SK-N-SH treated with all-trans-retinoic acid at 6 μM for 48 hours (cell line): ENCODE results near the gene DCT.
A peak's percentile ranks its signal among the peaks of the same experiment; 100 is the strongest.

ENCODE experiments used
- ATAC-seq: fragments of 200-7000 bp; cut with Tn5 transposase; 3 replicates; pipeline ENCODE4 v1.9.1; 2020; ENCODE audit warnings: mild to moderate bottlenecking, moderate library complexity
- BACH2 ChIP-seq: fragments of 250-450 bp; sonication (Bioruptor Pico); IDR thresholded peaks from 2 replicates; pipeline ENCODE4 v1.9.0; 2021; ENCODE audit warnings: mild to moderate bottlenecking, borderline replicate concordance
- CREB5 ChIP-seq: fragments of 250-450 bp; sonication (Bioruptor Pico); IDR thresholded peaks from 2 replicates; pipeline ENCODE4 v1.5.1; 2020; ENCODE audit warnings: low read depth, mild to moderate bottlenecking, moderate library complexity
- CSDC2 ChIP-seq: fragments of 250-450 bp; sonication (Bioruptor Pico); IDR thresholded peaks from 2 replicates; pipeline ENCODE4 v1.5.0; 2020; ENCODE audit warnings: mild to moderate bottlenecking, moderate library complexity
- CSRNP3 ChIP-seq: fragments of 250-450 bp; sonication (Bioruptor Pico); IDR thresholded peaks from 2 replicates; pipeline ENCODE4 v1.5.1; 2021; ENCODE audit warnings: mild to moderate bottlenecking, moderate library complexity
- ESRRG ChIP-seq: fragments of 250-450 bp; sonication (Bioruptor Pico); IDR thresholded peaks from 2 replicates; pipeline ENCODE4 v1.6.1; 2021; ENCODE audit warnings: mild to moderate bottlenecking
- GLIS3 ChIP-seq: fragments of 250-450 bp; sonication (Bioruptor Pico); IDR thresholded peaks from 2 replicates; pipeline ENCODE4 v1.5.0; 2020; ENCODE audit warnings: mild to moderate bottlenecking, moderate library complexity
- ISL1 ChIP-seq: fragments of 250-450 bp; sonication (Bioruptor Pico); IDR thresholded peaks from 2 replicates; pipeline ENCODE4 v2.1.2; 2022; ENCODE audit warnings: mild to moderate bottlenecking, moderate library complexity
- OSR1 ChIP-seq: fragments of 250-450 bp; sonication (Bioruptor Pico); IDR thresholded peaks from 2 replicates; pipeline ENCODE4 v1.8.0; 2022; ENCODE audit warnings: moderate library complexity, mild to moderate bottlenecking, inconsistent platforms
- PATZ1 ChIP-seq: fragments of 250-450 bp; sonication (Bioruptor Pico); IDR thresholded peaks from 2 replicates; pipeline ENCODE4 v1.8.0; 2020; ENCODE audit warnings: mild to moderate bottlenecking, moderate library complexity, borderline replicate concordance
- POU6F1 ChIP-seq: fragments of 250-450 bp; sonication (Bioruptor Pico); IDR thresholded peaks from 2 replicates; pipeline ENCODE4 v1.8.0; 2021; ENCODE audit warnings: low read depth, mild to moderate bottlenecking, moderate library complexity, borderline replicate concordance
- PPARA ChIP-seq: fragments of 250-450 bp; sonication (Bioruptor Pico); IDR thresholded peaks from 2 replicates; pipeline ENCODE4 v1.5.0; 2020; ENCODE audit warnings: mild to moderate bottlenecking, borderline replicate concordance
- RARB ChIP-seq: fragments of 250-450 bp; sonication (Bioruptor Pico); IDR thresholded peaks from 2 replicates; pipeline ENCODE4 v1.8.0; 2021; ENCODE audit warnings: mild to moderate bottlenecking, moderate library complexity
- SNAI2 ChIP-seq: fragments of 250-450 bp; sonication (Bioruptor Pico); IDR thresholded peaks from 2 replicates; pipeline ENCODE4 v1.5.0; 2020; ENCODE audit warnings: mild to moderate bottlenecking, moderate library complexity
- TOX ChIP-seq: fragments of 250-450 bp; sonication (Bioruptor Pico); IDR thresholded peaks from 2 replicates; pipeline ENCODE4 v1.8.0; 2021; ENCODE audit warnings: mild to moderate bottlenecking, moderate library complexity, borderline replicate concordance
- ZC3H10 ChIP-seq: fragments of 250-450 bp; sonication (Bioruptor Pico); IDR thresholded peaks from 2 replicates; pipeline ENCODE4 v1.5.1; 2021; ENCODE audit warnings: mild to moderate bottlenecking, moderate library complexity
- ZFP30 ChIP-seq: fragments of 450-650 bp; formaldehyde crosslinking; IDR thresholded peaks from 2 replicates; pipeline ENCODE4 v1.5.0; 2022; ENCODE audit warnings: mild to moderate bottlenecking, moderate library complexity
- ZNF565 ChIP-seq: fragments of 450-650 bp; formaldehyde crosslinking; conservative IDR thresholded peaks from 2 replicates; pipeline ENCODE4 v1.5.0; 2020; ENCODE audit warnings: low read depth, mild to moderate bottlenecking, moderate library complexity
- ZNF70 ChIP-seq: fragments of 450-650 bp; formaldehyde crosslinking; IDR thresholded peaks from 2 replicates; pipeline ENCODE4 v1.5.0; 2020; ENCODE audit warnings: mild to moderate bottlenecking, moderate library complexity

The DCT gene

GRCh38 chr13:94415500-94416237 is 63.8 kb downstream of the DCT start:
- no peak for ATAC-seq
- TF ChIP-seq CSDC2 (no peak), ISL1 (peak; percentile 72), ZNF565 (no peak), TOX (CRISPR knock-in tag) (no peak), PATZ1 (CRISPR knock-in tag) (no peak), RARB (CRISPR knock-in tag) (no peak), BACH2 (CRISPR knock-in tag) (no peak)
- TF ChIP-seq, all 23 proteins: peak for 1

- TF ChIP-seq ZC3H10 = no peak
- TF ChIP-seq CREB5 = no peak
- TF ChIP-seq POU6F1 (CRISPR knock-in tag) = no peak
- no peak for TF ChIP-seq CSDC2
- no peak for TF ChIP-seq RARB (CRISPR knock-in tag)
- TF ChIP-seq PATZ1 (CRISPR knock-in tag) = no peak
- no peak for TF ChIP-seq ESRRG (CRISPR knock-in tag)
- TF ChIP-seq ZNF565 = no peak
- ATAC-seq = no peak
Observed at GRCh38 chr13:94414708-94415107, 64.8 kb downstream of the DCT start.

GRCh38 chr13:94414141-94414540 is 65.3 kb downstream of the DCT start:
- TF ChIP-seq ESRRG (CRISPR knock-in tag) = no peak
- TF ChIP-seq CSDC2 = no peak
- TF ChIP-seq ISL1 = no peak
- no peak for TF ChIP-seq GLIS3 (CRISPR knock-in tag)
- no peak for TF ChIP-seq PATZ1 (CRISPR knock-in tag)
- TF ChIP-seq ZC3H10 = no peak
- no peak for TF ChIP-seq SNAI2 (CRISPR knock-in tag)
- TF ChIP-seq TOX (CRISPR knock-in tag) = no peak
- no peak for TF ChIP-seq RARB (CRISPR knock-in tag)
- no peak for TF ChIP-seq ZNF70 (CRISPR knock-in tag)
- no peak for TF ChIP-seq BACH2 (CRISPR knock-in tag)
- TF ChIP-seq CSRNP3 = no peak
- no peak for TF ChIP-seq ZFP30 (CRISPR knock-in tag)
- TF ChIP-seq OSR1 (CRISPR knock-in tag) = no peak
- no peak for TF ChIP-seq ZNF565
- TF ChIP-seq POU6F1 (CRISPR knock-in tag) = no peak
- no peak for TF ChIP-seq PPARA (CRISPR knock-in tag)
- ATAC-seq = no peak
